T-helper 2 cell (primary cell): Measurements from ENCODE around the gene WDR90.
"Not testable (repeated sequence)": the region's sequence is repeated elsewhere in the genome, so short reads cannot be mapped to it uniquely, and the experiment has no call there.

Experiments
- DNase-seq, 5 experiments: peaks; one replicate each; pipeline versions ENCODE4 v3.0.0 to v3.0.0-alpha.2; 2012 to 2022

WDR90 gene

GRCh38 chr16:677316-678190, 28.4 kb downstream of the WDR90 start:
- no peak for DNase-seq

GRCh38 chr16:678209-678857, 29.2 kb downstream of the WDR90 start:
- DNase-seq: no peak

GRCh38 chr16:678858-679813, 30.0 kb downstream of the WDR90 start:
- peak in 3 of 5 experiments; percentile 45 to 63 (median 49) for DNase-seq

GRCh38 chr16:679814-680624, 30.9 kb downstream of the WDR90 start, which contains the start of gene STUB1:
TSS of gene STUB1 (plus strand) at chr16:680410. CDS start at chr16:680526, 116 bp downstream.
- DNase-seq: peak; percentile 80 to 84 (median 81)

- no peak for DNase-seq
Observed at GRCh38 chr16:680625-680945, 31.4 kb downstream of the WDR90 start.

DNA sequence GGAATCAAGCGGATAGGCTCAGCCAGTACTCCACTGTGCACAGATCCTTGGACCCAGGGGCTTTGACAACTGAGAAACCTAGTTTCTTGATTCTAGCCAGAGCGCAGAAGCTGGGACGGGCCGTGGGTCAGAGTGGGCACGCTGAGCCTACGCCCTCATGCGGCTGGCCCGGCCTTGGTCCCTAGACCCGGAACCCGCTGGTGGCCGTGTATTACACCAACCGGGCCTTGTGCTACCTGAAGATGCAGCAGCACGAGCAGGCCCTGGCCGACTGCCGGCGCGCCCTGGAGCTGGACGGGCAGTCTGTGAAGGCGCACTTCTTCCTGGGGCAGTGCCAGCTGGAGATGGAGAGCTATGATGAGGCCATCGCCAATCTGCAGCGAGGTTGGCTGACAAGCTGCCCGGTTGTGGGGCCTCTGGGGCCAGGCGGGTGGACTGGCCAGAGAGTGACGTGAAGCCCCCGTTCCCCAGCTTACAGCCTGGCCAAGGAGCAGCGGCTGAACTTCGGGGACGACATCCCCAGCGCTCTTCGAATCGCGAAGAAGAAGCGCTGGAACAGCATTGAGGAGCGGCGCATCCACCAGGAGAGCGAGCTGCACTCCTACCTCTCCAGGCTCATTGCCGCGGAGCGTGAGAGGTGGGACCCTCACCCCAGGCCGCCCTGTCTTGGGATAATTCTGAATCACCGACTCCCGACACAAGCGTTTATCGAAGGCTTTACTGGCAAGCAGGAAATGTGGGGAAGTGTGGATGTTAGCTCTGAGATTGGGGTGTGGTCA, 32.0 kb downstream of the WDR90 start:
- peak in 1 of 5 experiments; percentile 26 for DNase-seq

DNA sequence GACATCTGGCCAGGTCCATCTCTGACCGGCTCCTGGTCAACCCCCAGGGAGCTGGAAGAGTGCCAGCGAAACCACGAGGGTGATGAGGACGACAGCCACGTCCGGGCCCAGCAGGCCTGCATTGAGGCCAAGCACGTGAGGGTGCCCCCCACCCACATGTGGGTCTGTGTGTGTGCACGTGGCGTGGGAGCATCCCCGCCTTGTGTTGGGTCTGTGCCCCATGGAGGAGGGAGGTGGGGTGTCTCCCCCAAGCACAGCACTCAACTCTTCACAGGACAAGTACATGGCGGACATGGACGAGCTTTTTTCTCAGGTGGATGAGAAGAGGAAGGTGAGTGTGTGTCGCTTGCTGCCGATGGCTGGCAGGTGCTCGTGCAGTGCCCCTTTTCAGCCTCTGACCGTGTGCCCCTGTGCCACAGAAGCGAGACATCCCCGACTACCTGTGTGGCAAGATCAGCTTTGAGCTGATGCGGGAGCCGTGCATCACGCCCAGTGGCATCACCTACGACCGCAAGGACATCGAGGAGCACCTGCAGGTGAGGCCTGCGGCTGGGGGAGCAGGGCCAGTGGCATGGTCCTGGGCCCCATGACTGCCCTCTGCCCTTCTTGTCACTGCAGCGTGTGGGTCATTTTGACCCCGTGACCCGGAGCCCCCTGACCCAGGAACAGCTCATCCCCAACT, 32.7 kb downstream of the WDR90 start:
- DNase-seq: no peak

- no peak for DNase-seq
Observed at GRCh38 chr16:682493-683395, 33.6 kb downstream of the WDR90 start.

DNA sequence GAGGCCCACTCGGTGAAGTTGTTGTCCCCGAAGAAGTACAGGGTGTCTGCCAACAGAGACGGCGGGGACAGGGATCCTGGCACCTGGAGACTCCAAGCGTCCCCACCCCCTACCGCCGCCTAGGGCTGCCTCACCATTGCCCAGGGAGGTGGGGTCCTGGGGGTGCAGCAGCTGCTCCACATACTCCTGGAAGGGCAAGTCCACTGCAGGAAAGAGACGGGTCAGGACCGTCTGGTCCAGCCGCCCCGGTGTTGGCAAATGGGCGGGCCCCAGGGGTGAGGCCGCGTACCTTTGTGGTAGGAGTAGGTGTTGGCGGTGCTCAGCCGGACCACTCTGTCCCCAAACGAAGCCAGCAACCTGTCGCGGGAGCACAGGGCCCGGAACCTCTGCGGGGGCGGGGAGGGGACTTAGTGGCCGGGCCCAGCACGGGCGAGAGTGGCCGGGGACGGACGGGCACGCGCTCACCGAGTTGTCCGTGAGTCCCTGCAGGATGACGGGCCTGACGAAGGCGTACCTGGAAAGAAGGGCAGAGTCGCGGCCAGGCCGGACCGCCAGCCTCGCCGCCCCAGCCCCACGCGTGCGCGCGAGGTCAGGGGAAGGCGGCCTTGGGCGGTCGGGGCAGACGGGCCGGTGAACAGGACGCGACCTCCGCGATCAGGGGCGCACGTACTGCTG, 34.4 kb downstream of the WDR90 start:
- no peak for DNase-seq

GRCh38 chr16:684071-684794, 35.1 kb downstream of the WDR90 start, which contains the start of gene JMJD8:
TSS of gene JMJD8 (minus strand) at chr16:684334. CDS start at chr16:684319, 15 bp downstream.
- DNase-seq: peak; percentile 91 to 98 (median 95)

DNA sequence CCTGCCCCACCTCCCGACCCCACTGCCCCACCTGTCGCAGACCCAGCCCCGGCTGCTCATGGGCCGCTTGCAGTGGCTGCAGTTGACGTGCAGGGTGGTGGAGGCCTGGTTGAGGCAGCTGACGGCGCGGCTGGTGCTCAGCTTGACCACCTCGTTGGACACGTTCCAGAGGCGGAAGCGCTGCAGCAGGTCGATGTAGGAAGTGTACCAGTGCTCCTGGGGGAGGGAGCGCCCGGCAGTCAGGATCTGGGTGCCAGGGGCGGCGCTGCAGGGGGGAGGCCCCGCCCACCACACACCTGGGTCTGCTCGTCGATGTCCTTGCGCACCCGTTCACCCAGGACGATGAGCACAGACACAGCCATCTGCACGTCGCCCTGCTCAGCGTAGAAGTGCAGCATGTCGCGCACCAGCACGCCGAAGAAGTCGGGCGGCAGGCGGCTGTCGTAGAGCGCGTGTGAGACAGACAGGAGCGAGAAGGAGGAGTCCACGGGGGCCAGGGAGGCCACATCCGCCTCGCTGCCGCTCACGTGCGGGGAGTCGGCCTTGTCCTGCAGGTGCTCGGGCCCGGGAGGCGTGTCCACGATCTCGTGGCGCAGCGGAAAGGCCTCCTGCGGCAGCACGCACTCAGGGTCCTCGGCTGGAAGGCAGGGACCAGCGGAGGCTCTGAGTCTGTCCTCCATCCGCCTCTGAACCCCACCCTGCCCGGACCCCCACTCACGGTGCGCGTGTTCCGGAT, 36.0 kb downstream of the WDR90 start:
- no peak for DNase-seq

- no peak for DNase-seq
Observed at GRCh38 chr16:685967-686366, 36.8 kb downstream of the WDR90 start.

GRCh38 chr16:686459-687260, 37.5 kb downstream of the WDR90 start:
- DNase-seq: no peak

- DNase-seq: no peak
Observed at GRCh38 chr16:687499-687898, 38.3 kb downstream of the WDR90 start.

DNA sequence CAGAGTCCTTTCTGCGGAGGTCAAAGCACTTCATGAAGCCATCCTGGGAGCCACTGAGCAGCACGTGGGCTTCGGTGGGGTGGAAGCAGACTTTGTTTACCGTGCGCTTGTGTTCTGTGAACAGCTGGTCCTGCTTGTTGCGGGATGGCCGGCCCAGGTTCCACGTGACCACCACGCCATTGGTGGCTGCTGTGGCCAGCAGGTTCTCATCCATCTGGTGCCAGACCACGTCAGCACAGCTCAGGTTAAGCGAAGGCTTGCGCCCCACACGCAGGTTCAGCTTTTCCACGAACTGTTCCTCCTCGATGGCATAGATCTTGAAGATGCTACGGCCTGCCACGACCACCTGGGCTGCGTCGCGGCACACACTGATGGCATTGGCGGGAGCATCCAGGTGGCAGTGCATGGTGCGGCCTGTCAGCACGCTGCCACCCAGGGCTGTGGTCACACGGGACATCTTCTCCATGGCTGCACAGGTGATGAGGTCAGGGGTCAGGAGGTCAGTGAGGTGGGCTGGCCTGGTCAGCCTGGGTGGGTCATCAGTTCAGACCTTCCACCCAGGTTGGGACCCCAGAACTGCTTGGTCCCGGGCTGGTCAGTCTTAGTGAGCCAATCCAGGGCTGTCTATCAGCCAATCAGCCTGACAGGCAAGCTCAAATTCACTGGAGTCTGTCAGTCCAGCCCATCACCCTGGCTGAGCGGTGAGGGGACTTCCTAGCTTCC, 40.2 kb downstream of the WDR90 start:
- no peak for DNase-seq

DNA sequence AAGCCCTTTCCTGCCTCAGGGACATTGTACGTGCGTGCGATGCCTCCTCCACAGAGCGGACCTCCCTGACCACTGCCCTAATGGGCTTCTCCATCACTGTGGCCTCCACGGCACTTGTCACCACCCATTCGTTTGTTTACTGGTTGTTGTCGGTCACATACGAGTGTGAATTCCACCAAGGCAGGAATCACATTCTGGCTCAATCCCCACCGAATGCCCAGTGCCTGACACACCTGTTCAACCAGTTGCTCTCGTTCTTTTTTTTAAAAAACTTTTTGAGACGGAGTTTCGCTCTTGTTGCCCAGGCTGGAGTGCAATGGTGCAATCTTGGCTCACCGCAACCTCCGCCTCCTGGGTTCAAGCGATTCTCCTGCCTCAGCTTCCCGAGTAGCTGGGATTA, 42.1 kb downstream of the WDR90 start:
- DNase-seq: not testable (repeated sequence)
